GM23248 (cell line): ENCODE measurements around the gene TSPAN4.

Experiments
- EZH2 ChIP-seq: fragments of 200-600 bp; sonication (generic); IDR thresholded peaks from 2 replicates; pipeline ENCODE4 v1.6.1; 2018; ENCODE audit warnings: antibody characterized with exemption, mild to moderate bottlenecking; ENCODE audit not compliant: insufficient read depth, poor library complexity, severe bottlenecking
- EZH2phosphoT487 ChIP-seq: fragments of 200-600 bp; sonication (generic); IDR thresholded peaks from 2 replicates; pipeline ENCODE4 v1.6.1; 2018; ENCODE audit warnings: antibody characterized with exemption, moderate library complexity, mild to moderate bottlenecking, low read depth; ENCODE audit not compliant: insufficient read depth

GRCh38 chr11:872799-873198 lies 30.1 kb downstream of the TSPAN4 start:
- TF ChIP-seq EZH2 (no peak), EZH2phosphoT487 (no peak)
